Measurements from ENCODE around the gene FOXN3. TPM values are rescaled to one million over a fixed set of nuclear protein-coding genes. Genes with fewer than 3 reads are reported as not detected.

The FOXN3 gene
- total RNA-seq, 1 donor from 2014 or later: 46.9 TPM

DNA sequence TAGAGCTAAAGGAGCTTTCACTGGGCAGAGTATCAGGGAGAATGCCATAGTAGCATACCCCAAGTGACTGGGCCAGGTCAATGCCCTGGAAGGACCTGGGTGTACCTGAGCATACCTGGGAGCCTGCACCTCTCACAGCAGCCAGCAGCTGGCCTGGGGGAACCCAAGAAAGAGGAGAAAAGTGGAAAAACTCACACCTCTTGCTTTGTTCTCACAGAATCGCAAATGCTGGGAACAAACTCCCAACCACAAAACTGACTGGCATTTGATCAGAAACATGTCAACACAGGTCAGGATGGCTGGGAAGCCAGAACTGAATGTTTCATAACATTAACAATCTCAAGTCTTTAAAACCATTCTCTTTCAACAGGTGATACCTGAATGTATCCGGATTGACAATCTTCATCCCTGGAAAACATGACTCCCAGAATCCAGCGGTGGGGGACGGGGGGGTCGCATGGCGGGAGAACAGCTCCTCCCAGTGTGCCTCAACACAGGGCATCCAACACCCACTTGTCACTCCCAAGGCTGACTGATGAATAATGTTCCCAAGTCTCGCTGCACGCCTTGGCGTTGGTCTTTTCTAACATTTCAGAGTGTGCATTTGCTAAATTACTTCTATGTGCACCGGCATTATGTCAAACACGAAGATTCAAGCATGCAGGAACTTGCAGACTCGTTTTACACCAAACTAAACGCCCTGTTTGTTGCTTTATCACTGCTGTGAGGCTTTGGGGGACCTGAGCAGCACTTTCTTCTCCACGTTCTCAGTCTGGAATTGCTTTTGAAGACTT is 7.9 kb downstream of the FOXN3 start:
- DNase-seq: no peak

DNA sequence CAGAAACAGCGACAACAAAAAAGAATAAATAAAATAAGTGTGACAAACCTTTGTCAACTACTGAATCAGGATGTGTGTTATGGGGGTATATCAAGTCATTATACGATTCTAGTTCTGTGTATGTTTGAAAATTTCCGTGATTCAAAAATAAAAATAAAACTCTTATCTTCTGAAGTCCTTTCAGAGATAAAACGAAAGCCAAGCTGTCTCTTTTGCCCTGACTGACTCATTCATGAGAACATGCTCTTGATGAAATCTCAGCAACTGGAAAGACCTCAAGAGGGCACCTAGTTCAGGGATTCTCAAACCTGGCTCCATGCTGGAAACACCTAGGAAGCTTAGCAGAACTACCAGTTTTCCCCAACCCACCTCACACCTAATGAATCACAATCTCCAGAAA is 9.2 kb downstream of the FOXN3 start:
- no peak for DNase-seq

DNA sequence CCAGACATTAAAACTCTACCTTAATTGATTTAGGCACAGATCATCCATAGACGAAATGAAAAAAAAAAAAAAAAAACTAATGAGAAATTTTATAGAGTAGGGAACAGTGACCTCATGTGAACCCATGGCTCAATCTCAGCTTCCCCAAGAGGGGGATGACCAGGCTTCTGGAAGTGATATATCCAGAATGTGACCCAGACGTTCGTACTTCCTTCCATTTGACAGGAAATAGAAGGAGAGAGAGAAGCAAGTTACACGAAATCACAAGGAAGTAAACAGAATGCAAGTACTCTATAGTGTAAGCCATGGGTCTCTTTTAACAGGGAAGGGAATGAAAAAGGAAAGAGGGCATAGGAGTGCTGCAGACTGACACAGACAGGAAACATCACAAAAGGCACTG is 10.1 kb downstream of the FOXN3 start:
- DNase-seq: no peak

DNA sequence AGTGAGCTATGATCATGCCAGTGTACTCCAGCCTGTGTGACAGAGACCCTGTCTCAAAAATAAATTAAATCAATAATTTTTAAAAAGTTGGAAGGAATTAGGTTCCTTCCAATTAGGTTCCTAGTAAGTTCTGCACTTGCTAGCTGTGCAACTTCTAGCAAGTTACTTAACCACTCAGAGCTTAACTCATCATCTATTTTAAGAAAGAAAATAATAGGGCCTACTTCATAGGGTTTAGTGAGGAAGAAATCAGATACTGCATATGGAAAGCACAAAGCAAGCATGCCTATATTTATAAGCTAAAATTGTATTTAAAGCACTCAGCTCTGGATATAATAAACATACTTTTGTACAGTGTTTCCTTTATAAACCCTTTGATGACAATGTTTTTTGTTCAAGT is 10.7 kb downstream of the FOXN3 start:
- DNase-seq: no peak

DNA sequence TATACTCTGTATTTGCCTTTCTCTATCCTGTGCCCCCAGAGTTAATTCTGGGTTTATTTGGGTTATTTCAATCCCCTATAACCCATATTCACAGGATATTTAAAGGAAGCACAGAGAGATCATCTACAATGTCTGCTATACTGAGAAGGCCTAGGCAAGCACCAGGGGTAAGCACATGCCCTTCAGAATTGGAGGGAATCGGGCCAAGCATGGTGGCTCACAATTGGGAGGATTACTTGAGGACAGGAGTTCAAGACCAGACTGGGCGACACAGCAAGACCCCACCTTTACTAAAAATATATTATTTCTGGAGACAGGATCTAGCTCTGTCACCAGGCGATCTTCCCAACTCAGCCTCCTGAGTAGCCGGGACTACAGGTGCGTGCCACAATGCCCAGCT is 11.3 kb downstream of the FOXN3 start:
- DNase-seq: no peak

DNA sequence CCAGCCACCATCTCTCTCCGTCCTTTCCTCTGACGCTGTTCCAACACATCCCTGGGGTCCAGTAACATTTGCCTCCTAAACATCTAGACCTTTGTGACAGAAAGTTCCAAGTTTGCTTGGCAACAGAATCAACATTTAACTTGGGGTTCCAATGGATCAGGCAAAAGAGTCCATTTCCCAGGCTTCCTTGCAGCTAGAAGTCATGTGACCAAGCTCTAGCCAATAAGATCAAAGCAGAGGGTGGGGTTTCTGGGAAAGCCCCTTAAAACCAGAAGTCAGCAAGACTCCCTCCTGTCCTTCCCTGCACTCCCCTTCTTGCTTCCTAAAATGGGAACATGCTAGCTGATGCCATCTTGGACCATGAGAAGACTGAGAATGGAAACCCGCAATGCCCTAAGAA is 14.7 kb downstream of the FOXN3 start:
- DNase-seq: no peak

DNA sequence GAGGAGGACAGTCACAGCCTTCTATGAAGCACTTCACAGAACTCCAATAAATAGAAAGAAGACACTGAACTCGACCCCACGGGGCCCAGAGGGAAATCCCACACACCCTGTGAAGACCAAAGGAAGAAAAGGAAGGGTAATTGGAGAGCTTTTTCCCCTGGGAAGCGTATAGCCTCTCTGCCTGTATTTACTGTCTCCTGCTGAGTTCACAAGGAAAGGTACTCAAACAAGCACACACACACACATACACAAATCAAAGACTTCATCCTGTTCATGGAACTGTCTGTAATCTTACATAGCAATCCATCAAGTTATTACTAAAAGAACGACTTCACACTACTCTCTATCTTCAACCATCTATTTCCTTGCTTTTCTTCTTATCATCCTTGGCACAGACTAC is 15.3 kb downstream of the FOXN3 start:
- no peak for DNase-seq

DNA sequence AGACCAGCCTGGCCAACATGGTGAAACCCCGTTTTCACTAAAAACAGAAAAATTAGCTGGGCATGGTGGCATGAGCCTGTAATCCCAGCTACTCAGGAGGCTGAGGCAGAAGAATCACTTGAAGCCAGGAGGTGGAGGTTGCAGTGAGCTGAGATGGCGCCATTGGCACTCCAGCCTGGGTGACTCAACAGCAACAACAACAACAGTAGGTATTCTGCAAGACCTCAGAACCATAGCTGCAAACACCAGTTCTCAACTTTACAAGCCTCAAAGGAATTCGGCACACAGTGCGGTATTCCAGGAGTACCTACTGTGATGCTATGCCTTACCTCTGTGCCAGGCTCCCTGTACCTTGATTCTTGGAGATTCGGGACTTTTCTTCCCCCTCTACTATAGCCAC is 15.8 kb downstream of the FOXN3 start:
- no peak for DNase-seq

DNA sequence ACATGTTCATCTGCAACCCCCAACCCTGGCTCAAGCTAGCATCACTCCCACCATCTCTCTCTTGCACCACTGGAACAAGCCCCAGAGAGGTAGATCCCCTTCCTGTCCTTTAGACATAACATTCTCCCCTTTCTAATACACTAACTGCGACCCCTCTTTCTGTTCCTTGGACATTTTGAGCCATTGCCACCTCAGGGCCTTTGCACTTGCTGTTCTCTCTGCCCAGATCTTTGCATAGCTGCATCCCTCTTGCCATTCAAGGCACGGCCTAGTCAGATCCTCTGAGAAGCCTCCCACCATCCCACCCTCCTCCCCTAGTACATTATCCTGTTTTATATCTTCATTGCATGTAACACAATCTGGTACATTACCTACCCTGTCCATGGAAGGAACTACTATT is 16.5 kb downstream of the FOXN3 start:
- DNase-seq: no peak

DNA sequence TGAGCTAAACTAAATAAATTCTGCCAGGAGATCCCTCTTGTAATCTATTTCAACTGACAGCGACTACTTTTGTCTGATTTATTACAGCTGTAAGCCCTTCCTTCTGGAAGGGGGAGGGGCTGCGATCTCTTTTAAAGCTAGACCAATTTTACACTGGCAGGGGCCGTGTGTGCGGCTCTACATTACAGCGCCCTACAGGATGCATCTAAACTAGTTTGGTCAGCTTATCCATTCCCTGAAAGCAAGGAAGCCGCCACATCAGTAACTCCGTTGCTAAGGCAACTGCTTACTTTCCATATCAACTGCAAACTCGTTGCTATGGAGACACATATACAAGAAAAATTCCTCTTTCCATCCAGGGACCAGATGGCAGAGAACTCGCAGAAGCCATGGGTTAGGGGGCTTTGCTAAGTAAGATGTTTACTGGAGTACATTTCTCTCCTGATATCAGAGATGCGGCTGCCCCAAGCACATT is 17.4 kb downstream of the FOXN3 start:
- DNase-seq: peak; percentile 81

DNA sequence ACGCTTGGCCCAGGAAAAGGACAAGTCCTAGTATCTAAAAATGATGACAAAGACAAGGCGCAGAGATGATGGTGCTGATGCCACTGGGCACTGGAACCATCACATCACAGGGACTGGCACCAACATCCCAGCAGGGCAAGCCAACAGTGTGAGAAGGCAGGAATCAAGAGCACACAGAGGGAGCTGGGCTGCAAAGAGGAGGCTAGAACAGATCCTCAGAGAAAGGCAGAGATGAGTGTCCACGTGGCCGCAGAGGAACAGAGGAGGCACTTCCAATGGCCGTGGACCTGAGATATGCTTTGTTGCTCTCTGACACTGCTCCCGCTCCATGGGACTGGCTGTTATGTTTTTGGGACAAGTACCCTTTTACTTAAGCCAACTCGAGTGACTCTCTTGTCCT is 17.9 kb downstream of the FOXN3 start:
- DNase-seq: no peak

DNA sequence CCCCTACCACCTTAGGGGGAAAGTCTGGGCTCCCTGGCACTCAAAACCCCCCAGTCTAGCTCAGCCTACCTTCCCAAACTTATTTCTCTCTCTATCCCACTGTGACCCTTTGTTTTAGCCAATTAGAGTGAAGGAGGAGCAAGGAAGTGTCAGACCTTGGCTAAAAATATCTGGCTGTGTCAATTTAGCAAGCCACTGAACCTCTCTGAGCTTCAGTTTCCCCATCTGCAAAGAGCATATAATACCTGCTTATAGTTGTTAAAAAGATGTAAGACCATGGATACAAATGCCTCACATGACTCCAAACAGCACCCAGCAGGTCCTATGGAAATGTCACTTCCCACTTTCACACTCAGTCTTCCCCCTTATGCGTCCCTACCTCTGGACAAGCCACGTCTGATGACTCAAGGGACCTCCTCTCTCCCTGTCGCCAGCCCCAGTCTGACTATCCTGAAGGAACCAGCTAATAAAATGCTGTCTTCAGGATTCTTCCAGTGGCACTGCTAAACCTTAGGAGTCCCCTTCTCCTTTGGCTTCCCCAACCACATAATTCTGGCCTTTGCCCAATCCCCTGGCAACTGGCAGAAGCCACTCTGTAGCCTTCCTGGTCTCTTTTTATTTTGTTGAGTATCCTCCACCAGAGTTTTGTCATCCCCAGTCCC is 19.3 kb downstream of the FOXN3 start:
- DNase-seq: no peak

DNA sequence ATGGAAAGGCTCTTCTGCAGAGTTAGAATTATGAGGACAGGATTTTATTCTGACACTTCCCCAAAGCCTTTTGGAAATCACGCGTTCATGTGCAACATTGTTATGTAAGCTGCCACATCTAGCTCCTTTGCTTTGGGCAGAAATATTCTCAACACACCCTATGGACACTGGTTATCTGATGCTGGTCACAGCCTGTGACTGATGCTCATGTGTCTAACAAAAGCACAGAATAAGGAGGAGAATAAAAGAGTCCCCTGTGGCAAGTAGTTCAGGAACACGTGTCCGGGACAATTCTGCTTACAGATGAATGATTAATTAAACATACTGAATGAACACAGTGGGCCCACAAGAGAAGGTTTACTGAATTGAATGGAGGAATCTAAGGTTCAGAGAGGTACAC is 22.1 kb downstream of the FOXN3 start:
- DNase-seq: no peak

DNA sequence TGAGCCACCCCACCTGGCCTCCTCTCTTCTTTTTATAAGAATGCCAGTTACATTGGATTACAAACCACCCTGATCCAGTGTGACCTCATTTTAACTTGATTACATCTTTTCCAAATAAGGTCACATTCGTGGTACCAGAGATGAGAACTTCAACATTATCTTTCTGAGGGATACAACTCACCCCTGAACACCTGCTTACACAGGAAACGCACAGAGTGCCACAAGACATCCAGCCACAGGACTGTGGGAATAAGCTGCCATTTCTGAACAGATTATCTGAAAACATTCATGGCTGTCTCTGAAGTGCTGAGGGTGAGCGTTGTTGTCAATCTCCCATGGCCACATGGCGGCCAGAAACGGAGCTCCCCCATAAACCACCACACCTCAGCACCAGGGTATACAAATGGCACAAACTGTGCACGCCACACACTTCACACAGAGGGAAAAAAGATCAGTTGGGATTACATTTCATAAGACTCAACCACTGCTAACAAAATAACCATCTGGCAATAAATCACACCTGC is 23.7 kb downstream of the FOXN3 start:
- DNase-seq: no peak

DNA sequence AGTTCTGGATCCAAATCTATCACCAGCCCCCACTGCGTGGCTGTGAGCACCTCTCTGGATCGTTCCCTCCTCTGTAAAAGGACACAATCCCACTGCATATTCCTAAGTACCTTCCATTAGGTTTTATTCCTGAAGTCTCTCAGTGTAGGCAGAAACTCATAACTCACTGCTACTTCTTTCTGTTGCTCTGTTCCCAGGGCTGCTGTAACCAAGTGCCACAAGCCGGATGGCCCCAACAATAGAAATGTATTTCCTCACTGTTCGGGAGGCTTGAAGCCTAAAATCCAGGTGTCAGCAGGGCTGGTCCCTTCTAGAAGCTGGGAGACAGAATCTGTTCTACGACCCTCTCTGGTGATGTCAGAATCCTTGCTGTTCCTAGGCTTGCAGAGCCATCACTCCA is 24.9 kb downstream of the FOXN3 start:
- DNase-seq: no peak

DNA sequence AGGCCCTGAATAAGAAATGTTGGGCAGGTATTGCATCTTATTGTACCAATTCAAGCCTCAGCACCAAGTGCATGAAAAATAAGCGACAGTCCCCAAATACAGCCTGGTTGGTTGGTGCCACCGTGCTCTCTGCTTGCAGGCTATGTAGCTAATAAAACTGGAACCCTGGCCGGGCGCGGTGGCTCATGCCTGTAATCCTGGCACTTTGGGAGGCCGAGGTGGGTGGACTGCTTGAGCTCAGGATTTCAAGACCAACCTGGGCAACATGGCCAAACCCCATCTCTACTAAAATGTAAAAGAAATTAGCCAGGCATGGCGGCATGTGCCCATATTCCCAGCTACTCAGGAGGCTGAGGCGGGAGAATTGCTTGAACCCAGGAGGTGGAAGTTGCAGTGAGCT is 25.5 kb downstream of the FOXN3 start:
- no peak for DNase-seq

DNA sequence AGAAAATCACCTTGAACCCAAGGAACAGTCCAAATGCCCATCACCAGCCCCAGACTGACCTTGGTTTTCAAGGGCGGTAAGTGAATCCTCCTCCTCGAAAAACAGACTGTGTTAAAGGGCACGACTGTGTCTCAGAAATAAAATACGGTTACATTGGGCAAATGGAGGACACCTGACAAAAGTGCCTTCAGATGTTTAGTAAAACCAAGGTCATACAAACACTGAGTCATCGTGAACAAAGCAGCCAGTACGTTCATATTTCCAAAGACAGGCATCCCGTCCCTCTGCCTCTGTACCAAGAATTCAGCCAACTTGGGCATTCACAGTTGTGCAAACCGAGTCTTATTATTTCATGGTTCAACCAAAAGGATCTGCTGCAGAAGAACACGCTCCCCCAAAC is 25.9 kb downstream of the FOXN3 start:
- DNase-seq: no peak

DNA sequence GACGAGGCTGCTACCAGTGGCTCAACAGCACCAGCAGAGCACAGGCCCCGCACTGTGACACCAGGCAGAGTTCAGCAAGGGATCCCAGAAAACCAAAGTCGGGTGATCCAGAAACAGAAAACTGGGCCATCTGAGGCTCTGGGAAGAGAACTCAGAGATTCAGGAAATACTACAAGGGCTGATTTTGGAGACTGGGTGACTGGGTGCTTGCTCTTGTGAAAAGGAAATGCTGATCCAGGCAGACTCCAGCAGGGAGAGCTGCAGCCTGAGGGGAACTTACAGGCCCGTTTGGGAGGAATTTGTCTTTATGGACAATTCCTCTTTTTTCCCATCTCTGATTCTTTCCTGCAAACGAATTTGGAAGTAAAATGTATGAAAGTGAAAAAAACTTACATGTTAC is 28.2 kb downstream of the FOXN3 start:
- DNase-seq: no peak

DNA sequence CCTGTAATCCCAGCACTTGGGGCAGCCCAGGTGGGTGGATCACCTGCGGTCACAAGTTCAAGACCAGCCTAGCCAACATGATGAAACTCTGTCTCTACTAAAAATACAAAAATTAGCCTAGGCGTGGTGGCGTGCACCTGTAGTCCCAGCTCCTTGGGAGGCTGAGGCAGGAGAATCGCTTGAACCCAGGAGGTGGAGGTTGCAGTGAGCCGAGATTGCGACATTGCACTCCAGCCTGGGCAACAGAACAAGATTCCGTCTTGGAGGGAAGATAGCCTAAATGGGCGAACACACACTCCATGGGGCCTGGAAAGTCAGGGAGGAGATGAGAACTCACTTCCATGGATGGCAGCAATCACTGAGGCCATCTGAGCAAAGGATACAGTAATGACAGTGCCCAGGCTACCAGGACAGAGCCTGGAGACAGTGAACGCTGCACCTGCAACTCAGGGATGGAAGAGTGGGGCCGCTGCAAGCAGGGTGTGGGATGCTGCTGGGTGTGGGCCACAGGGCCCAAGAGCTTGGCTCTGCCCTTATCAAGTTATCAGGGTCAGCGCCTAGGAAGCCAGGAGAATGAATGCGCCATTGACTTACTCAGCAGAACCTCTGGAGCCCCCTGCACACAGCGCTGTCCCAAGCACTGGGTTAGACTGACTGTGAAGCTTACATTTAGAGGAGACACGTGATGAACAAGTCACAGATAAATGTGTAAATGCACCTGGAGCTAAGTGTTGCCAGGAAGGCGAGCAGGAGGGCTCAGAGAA is 28.9 kb downstream of the FOXN3 start:
- no peak for DNase-seq

DNA sequence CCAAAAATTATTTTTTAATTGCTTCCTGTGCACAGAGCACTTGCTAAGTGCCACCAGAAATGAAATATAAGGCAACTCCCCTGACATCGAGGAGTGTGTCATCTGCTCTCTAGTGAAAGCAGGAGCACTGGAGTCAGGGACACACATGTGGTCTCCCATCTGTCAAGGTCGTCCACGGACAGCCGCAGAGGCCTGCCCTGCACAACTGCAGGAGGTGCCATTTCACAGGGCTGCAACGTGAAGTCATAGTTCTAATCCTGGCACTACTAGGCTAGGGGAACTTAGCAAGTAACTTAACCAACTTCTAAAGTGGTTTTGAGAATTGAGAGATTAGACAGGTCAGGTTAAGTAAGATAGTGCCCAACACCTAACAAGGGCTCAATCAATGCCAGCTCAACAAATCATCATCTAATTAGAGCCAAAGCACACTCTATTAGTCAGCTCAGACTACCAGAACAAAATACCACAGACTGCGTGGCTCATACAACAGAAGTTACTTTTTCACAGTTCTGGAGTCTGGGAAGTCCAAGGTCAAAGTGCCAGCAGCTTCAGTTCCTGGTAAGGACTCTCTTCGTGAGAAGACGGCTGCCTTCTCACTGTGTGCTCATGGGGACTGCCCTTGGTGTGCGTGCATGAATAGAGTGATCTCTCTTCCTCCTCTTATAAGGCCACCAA is 30.7 kb downstream of the FOXN3 start:
- peak; percentile 21 for DNase-seq

DNA sequence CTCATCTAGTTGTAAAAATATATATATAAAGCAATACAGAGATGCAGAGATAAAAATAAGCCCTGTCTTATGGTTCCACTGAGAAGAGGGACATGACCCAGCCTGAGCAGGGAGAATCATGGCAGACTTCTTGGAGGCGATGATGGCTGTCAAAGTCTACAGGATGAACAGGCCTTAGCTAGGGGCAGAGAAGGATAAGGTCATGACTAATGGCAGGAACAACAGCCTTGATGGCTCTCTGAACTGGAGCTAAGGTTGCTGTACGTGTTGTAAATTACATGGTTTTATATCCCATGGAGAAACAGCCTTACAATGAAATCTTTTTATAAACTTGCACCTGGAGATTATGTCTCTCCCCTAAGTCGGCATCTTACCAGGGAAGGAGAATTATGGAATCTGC is 32.4 kb downstream of the FOXN3 start:
- DNase-seq: no peak

DNA sequence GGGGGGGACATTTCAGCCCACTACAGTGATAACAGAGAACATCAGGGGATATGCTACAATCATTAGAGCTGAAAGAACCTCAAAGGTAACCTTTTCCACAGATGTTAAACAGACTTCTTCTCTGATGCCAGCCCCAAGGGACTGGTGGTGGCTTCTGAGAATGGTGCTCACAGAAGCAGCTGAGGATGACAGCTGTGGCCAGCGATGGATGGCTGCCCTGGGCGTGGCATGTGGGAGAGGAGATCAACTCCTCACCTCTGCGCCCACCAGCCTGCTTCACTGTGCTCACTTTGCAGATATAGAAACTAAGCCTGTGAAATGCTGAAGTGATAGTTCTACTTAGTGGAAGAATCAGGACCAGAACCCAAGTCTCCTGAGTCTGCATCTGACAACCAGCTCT is 33.0 kb downstream of the FOXN3 start:
- no peak for DNase-seq
